A673 (cell line): ENCODE data around the gene ZNF267. TPM values are rescaled to one million over a fixed set of nuclear protein-coding genes. Genes with fewer than 3 reads are reported as not detected.

ENCODE experiments used
- BruUV-seq: library from RNA; stranded (reverse); fragments of 400-500 nt; replicated peaks from 2 replicates; lab custom pipeline; 2021; lab: Mats Ljungman, UMichigan
- CTCF ChIA-PET: fragments of 300-600 bp; sonication (Branson Sonifier 250); formaldehyde crosslinking; loops from one replicate; lab custom pipeline; 2022; ENCODE audit warnings: antibody characterized with exemption; lab: Charles Lee
- POLR2A ChIA-PET: fragments of 300-600 bp; sonication (Branson Sonifier 250); formaldehyde crosslinking; loops from one replicate; lab custom pipeline; 2022; ENCODE audit warnings: antibody characterized with exemption; ENCODE audit not compliant: low non-redundant PET; lab: Charles Lee
- DNase-seq: peaks from one replicate; pipeline ENCODE4 v3.0.0-alpha.2; 2015; ENCODE audit warnings: low spot score
- H3K27ac ChIP-seq: fragments of 200-600 bp; sonication (generic); 2 replicates; pipeline ENCODE4 v1.5.1; 2016; ENCODE audit warnings: mixed run types, low read depth, mild to moderate bottlenecking, mixed read lengths, antibody characterized with exemption, low read length; ENCODE audit not compliant: poor library complexity, severe bottlenecking
- H3K27me3 ChIP-seq: fragments of 200-600 bp; sonication (generic); replicated peaks from 2 replicates; pipeline ENCODE4 v1.6.1; 2017; ENCODE audit warnings: mixed run types, low read depth, mild to moderate bottlenecking, mixed read lengths, antibody characterized with exemption, low read length; ENCODE audit not compliant: insufficient read depth, poor library complexity
- H3K36me3 ChIP-seq: fragments of 200-600 bp; sonication (generic); 2 replicates; pipeline ENCODE4 v1.6.1; 2016; ENCODE audit warnings: mixed run types, mild to moderate bottlenecking, mixed read lengths, antibody characterized with exemption, low read length; ENCODE audit not compliant: insufficient read depth, poor library complexity, severe bottlenecking
- H3K4me1 ChIP-seq: fragments of 200-600 bp; sonication (generic); 2 replicates; pipeline ENCODE4 v1.6.1; 2017; ENCODE audit warnings: mixed run types, mild to moderate bottlenecking, mixed read lengths, antibody characterized with exemption, low read length; ENCODE audit not compliant: insufficient read depth, poor library complexity, severe bottlenecking
- H3K4me3 ChIP-seq: fragments of 200-600 bp; sonication (generic); 2 replicates; pipeline ENCODE4 v1.5.1; 2016; ENCODE audit warnings: low read depth, mixed run types, mild to moderate bottlenecking, mixed read lengths, low read length; ENCODE audit not compliant: poor library complexity, severe bottlenecking
- H3K9me3 ChIP-seq: fragments of 200-600 bp; sonication (generic); 2 replicates; pipeline ENCODE4 v1.6.1; 2016; ENCODE audit warnings: mixed run types, low read depth, mild to moderate bottlenecking, mixed read lengths, antibody characterized with exemption, low read length; ENCODE audit not compliant: poor library complexity, severe bottlenecking
- EZH2 ChIP-seq: fragments of 200-600 bp; sonication (generic); IDR thresholded peaks from 2 replicates; pipeline ENCODE4 v1.6.1; 2017; ENCODE audit warnings: borderline replicate concordance, low read depth, mild to moderate bottlenecking, mixed read lengths, antibody characterized with exemption, low read length; ENCODE audit not compliant: poor library complexity, severe bottlenecking
- intact Hi-C: fragments of 100-400 bp; cut with micrococcal nuclease; formaldehyde crosslinking; loops from one replicate; pipeline ENCODE4 v1.10.0; 2022; ENCODE audit not compliant: unreplicated experiment
- total RNA-seq: library from RNA; stranded (reverse); gene quantifications from 2 replicates; pipeline ENCODE4 v1.2.3, GENCODE V29; 2021
- TF ChIP-seq, protein P1 (sequence below): fragments of 300-800, 200-600 bp; sonication (generic); conservative IDR thresholded peaks from 2 replicates; pipeline ENCODE4 v1.5.1; 2017; ENCODE audit warnings: low read depth, mild to moderate bottlenecking, antibody characterized with exemption, low read length, moderate library complexity, mixed read lengths

The ZNF267 gene
- total RNA-seq, 1 experiment from 2014 or later = 23.0 TPM

DNA sequence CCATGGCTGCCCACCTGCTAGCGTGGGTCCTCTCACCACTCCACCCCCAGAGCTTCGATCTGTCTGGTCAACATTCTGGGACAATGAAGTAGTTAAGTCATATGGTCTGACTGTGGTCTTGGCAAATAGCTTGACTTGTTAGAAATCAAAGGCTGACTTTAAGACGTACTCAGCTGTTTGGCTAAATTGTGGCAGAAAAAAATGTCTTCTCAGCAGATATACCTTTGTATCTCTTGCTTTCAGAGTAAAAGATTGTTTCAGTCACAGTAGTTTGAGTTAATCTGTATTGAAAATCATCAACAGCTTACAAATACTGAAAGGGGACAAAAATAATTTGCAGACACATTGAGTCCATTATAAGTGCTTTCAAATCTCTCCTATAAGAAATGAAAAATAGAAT lies 2.1 kb upstream of the ZNF267 start:
- Histone ChIP-seq H3K27ac (no peak overlapping the region), H3K9me3 (no peaks in the 10 kb centered on the region), H3K4me3 (no peak overlapping the region), H3K36me3 (no peaks in the 10 kb centered on the region), H3K4me1 (peaks cover 17% of the 10 kb centered on the region), H3K27me3 (no peaks in the 10 kb centered on the region)
- ChIA-PET CTCF (no interaction called here), POLR2A (no interaction called here)
- TF ChIP-seq EZH2 = no peak
- TF ChIP-seq, protein P1, sequence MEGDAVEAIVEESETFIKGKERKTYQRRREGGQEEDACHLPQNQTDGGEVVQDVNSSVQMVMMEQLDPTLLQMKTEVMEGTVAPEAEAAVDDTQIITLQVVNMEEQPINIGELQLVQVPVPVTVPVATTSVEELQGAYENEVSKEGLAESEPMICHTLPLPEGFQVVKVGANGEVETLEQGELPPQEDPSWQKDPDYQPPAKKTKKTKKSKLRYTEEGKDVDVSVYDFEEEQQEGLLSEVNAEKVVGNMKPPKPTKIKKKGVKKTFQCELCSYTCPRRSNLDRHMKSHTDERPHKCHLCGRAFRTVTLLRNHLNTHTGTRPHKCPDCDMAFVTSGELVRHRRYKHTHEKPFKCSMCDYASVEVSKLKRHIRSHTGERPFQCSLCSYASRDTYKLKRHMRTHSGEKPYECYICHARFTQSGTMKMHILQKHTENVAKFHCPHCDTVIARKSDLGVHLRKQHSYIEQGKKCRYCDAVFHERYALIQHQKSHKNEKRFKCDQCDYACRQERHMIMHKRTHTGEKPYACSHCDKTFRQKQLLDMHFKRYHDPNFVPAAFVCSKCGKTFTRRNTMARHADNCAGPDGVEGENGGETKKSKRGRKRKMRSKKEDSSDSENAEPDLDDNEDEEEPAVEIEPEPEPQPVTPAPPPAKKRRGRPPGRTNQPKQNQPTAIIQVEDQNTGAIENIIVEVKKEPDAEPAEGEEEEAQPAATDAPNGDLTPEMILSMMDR = no peak
- BruUV-seq = no TSS peak
- intact Hi-C loops = loop anchor here (10.0 kb wide), 1 partner anchor 787 kb away; the partner anchor contains the start of gene PRSS53
- DNase-seq = no peak

DNA sequence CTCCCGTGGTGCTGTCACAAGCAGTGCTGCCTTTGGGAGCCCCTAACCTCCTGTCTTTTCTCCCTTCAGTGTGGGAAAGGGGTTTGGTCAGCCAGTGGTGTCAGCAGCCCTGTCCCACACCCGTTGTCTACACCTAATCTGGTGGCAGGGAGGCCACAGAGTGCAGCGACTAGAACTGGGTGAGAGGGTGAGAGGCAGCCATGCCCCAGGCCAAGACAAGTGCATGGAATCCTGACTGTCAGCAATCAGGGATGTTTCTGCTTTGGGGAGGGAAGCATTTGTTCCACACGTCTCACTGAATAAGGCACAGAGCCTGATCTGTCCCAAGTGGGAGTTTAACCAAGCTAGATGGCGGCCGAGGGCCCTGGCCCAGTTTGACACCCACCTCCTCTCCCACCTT lies 1.4 kb upstream of the ZNF267 start:
- no TSS peak for BruUV-seq
- Histone ChIP-seq H3K4me3 (no peak overlapping the region), H3K9me3 (no peaks in the 10 kb centered on the region), H3K4me1 (peaks cover 21% of the 10 kb centered on the region), H3K27ac (no peak overlapping the region), H3K36me3 (no peaks in the 10 kb centered on the region), H3K27me3 (no peaks in the 10 kb centered on the region)
- CTCF ChIA-PET = no interaction called here
- no peak for DNase-seq
- POLR2A ChIA-PET = no interaction called here
- intact Hi-C loops = loop anchor here (10.0 kb wide), 1 partner anchor 787 kb away; the partner anchor contains the start of gene PRSS53
- TF ChIP-seq, protein P1 = no peak
- no peak for TF ChIP-seq EZH2

DNA sequence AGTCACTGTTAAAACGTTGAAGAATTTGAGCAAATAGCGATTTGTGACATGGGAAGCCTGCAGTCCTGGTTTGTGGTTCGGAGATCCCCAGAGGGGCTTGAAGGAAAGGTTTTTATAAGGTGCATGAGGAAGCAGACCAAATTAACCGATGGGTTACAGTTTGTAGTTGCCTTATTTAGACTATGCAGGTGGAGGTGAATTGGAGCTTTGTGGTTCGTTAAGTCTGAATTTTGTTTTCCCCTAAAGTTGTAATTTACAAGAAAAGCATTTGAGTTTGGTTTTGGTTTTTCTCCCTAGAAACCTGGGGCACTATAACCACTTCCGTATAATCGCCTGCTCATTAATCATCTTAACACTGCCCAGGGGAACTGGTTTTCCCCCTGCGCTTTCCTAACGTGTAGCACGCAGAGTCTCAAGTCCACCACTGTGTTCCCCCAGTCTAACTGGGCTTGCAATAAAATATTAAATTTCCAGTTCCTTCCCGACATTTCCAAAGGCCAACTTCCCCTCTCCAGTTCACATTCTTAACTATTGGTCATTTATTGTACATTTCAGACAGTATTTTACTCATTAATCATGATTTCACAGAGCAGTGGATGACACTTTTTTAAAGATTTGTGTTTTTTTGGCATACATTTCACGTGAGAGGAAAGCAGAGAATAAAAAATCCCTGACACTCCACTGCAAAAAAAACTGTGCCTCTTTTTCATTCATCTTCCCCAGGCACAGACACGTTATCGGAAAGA lies 932 bp downstream of the ZNF267 start:
- Histone ChIP-seq H3K27me3 (no peaks in the 10 kb centered on the region), H3K9me3 (no peaks in the 10 kb centered on the region), H3K27ac (peak overlapping the region; percentile 95), H3K4me1 (peaks cover 28% of the 10 kb centered on the region), H3K4me3 (peak overlapping the region; percentile 95), H3K36me3 (no peaks in the 10 kb centered on the region)
- intact Hi-C loops = loop anchor here (10.0 kb wide), 1 partner anchor 790 kb away; the partner anchor contains the start of gene PRSS53
- ChIA-PET CTCF (no interaction called here), POLR2A (interaction anchor here (0.8 kb wide), 1 partner anchor 50 kb away, joined by 16 read pairs; no protein-coding TSS in a partner anchor)
- peak; percentile 56 for DNase-seq
- TF ChIP-seq, protein P1 = no peak
- TF ChIP-seq EZH2 = no peak
- TSS peak; percentile 47 for BruUV-seq
